Calu3 (cell line): ENCODE results near the gene DNAH17. TPM values are rescaled to one million over a fixed set of nuclear protein-coding genes. Genes with fewer than 3 reads are reported as not detected.
A peak's percentile ranks its signal among the peaks of the same experiment; 100 is the strongest.

Source experiments
- BruUV-seq: library from RNA; stranded (reverse); fragments of 400-500 nt; replicated peaks from 2 replicates; lab custom pipeline; 2021; lab: Mats Ljungman, UMichigan
- CTCF ChIA-PET: fragments of 300-600 bp; sonication (Branson Sonifier 250); formaldehyde crosslinking; loops from one replicate; lab custom pipeline; 2022; ENCODE audit warnings: antibody characterized with exemption; lab: Charles Lee
- DNase-seq: peaks from one replicate; pipeline ENCODE4 v3.0.0; 2022
- H3K27ac Mint-ChIP-seq: one replicate; pipeline ENCODE4 v1.8.0; 2022; ENCODE audit warnings: mixed read lengths; ENCODE audit not compliant: unreplicated experiment
- H3K27me3 Mint-ChIP-seq: one replicate; pipeline ENCODE4 v1.8.0; 2022; ENCODE audit warnings: mixed read lengths; ENCODE audit not compliant: unreplicated experiment
- H3K36me3 Mint-ChIP-seq: one replicate; pipeline ENCODE4 v1.8.0; 2022; ENCODE audit warnings: mild to moderate bottlenecking, moderate library complexity, mixed read lengths; ENCODE audit not compliant: insufficient read depth, unreplicated experiment
- H3K4me1 Mint-ChIP-seq: one replicate; pipeline ENCODE4 v1.8.0; 2022; ENCODE audit warnings: mild to moderate bottlenecking, low read depth, mixed read lengths; ENCODE audit not compliant: unreplicated experiment
- H3K4me3 Mint-ChIP-seq: one replicate; pipeline ENCODE4 v1.8.0; 2022; ENCODE audit warnings: mild to moderate bottlenecking, low read depth, moderate library complexity, mixed read lengths; ENCODE audit not compliant: unreplicated experiment
- H3K9me3 Mint-ChIP-seq: one replicate; pipeline ENCODE4 v1.8.0; 2022; ENCODE audit warnings: low read depth, mixed read lengths; ENCODE audit not compliant: unreplicated experiment
- CTCF ChIP-seq: fragments of 200-600 bp; IDR thresholded peaks from one replicate; pipeline ENCODE4 v1.8.0; 2022; ENCODE audit warnings: antibody characterized with exemption; ENCODE audit not compliant: unreplicated experiment
- intact Hi-C: fragments of 100-400 bp; cut with micrococcal nuclease; formaldehyde crosslinking; loops from one replicate; pipeline ENCODE4 v1.10.0; 2022; ENCODE audit not compliant: unreplicated experiment
- total RNA-seq: library from RNA; stranded (reverse); gene quantifications from 2 replicates; pipeline ENCODE4 v1.2.3, GENCODE V29; 2022

DNAH17 gene
- total RNA-seq, 1 experiment from 2014 or later: 0.19 TPM

DNA sequence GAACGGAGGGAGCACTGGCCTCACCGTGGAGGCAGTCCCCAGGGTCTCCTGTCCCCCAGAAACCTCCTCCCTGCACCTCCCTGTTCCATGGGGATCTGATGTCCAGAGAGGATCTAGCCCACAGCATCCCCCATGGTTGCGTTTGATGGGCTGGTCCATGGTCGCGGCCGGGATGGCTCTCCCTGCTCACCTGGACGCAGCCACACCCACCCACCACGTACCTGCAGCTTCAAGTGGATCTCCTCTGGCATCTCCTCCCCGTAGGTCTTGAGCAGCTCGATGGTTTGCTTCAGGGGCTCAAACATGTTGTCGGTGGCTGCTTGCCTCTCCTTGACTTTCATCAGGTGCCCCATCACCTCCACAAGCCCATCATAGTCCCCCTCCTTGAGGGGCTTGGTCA, 47.9 kb downstream of the DNAH17 start:
- intact Hi-C loops: no loop called here
- Mint-ChIP-seq H3K4me1 (peaks cover 52% of the 10 kb centered on the region), H3K27ac (no peak overlapping the region), H3K36me3 (peaks cover 11% of the 10 kb centered on the region), H3K27me3 (no peaks in the 10 kb centered on the region), H3K9me3 (peaks cover 2% of the 10 kb centered on the region), H3K4me3 (no peak overlapping the region)
- DNase-seq: no peak
- CTCF ChIA-PET: no interaction called here
- no TSS peak for BruUV-seq
- no peak for TF ChIP-seq CTCF

DNA sequence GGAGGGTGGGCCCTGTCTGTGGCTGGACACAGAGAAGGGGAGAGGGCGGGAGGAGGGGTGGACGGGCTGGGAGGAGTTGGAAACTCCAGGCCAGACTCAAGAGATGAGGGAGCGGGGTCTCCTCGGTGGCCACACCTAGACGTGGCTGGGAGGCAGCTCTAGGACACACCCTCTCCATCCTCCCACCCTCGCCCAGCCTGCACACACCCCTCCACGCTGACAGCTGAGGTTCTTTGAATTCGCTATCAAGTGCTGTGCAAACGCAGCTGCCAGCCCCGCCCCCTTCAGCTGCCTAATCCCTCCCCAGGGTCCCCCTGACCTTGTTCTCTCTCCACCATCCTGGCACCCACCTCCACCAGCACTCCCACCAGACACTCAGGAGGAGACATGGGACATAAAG, 48.7 kb downstream of the DNAH17 start:
- peaks cover 2% of the 10 kb centered on the region for H3K9me3 Mint-ChIP-seq
- H3K36me3 Mint-ChIP-seq: peaks cover 11% of the 10 kb centered on the region
- peaks cover 46% of the 10 kb centered on the region for H3K4me1 Mint-ChIP-seq
- no peak for TF ChIP-seq CTCF
- H3K27me3 Mint-ChIP-seq: no peaks in the 10 kb centered on the region
- CTCF ChIA-PET: interaction anchor here (0.7 kb wide), 1 partner anchor 439 kb away, joined by 3 read pairs; no protein-coding TSS in a partner anchor
- H3K27ac Mint-ChIP-seq: no peak overlapping the region
- intact Hi-C loops: no loop called here
- DNase-seq: no peak
- BruUV-seq: no TSS peak
- H3K4me3 Mint-ChIP-seq: no peak overlapping the region

GRCh38 chr17:78527345-78527744, 49.9 kb downstream of the DNAH17 start:
- no TSS peak for BruUV-seq
- peaks cover 4% of the 10 kb centered on the region for H3K36me3 Mint-ChIP-seq
- DNase-seq: no peak
- H3K27ac Mint-ChIP-seq: no peak overlapping the region
- intact Hi-C loops: no loop called here
- CTCF ChIA-PET: interaction anchor here (0.6 kb wide), 2 partner anchors 15 to 32 kb away, joined by 3 to 4 read pairs; no protein-coding TSS in a partner anchor
- no peak for TF ChIP-seq CTCF
- no peaks in the 10 kb centered on the region for H3K9me3 Mint-ChIP-seq
- H3K4me3 Mint-ChIP-seq: no peak overlapping the region
- no peaks in the 10 kb centered on the region for H3K27me3 Mint-ChIP-seq
- peaks cover 34% of the 10 kb centered on the region for H3K4me1 Mint-ChIP-seq

DNA sequence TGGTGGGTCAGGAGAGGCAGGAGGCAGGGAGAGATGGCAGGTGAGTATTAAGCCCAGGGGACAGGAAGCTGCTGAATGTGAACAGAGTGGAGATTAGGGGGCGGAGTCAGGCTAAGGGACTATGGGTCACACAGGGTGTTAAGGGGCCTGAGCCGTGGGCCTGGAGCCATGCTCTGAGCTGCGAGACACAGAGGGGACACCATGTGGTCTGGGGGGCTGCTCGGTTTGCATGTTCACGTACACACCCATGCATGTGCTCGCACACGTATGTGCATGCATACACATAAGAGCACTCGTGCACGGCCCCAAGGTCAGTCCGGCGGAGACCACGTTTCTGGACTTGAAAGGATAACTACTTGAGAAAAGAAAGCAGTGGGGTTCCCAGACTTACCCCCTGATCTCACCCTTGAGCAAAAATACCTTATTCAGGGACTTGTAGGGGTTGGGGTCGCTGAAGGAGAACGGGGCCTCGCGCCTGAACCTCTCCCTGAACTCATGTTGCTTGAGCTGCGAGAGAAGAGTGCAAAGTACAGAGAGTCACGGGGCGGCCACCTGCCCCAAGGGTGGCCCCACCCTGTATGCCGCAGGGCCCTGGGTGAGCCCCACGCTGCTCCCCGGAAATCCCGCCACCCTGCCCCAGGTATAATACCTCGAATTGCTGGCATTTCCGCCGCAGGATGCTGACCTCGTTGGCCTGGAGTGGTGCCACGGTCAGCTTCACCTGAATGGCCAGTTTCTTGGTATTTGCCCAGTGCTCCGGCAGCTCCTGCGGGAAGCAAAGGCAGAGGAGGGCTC, 50.8 kb downstream of the DNAH17 start:
- intact Hi-C loops: no loop called here
- CTCF ChIA-PET: interaction anchor here (0.6 kb wide), 1 partner anchor 16 kb away, joined by 3 read pairs; no protein-coding TSS in a partner anchor

More for the DNA sequence above, 50.8 kb downstream of the DNAH17 start:
- Mint-ChIP-seq H3K27ac (no peak overlapping the region), H3K4me1 (peaks cover 25% of the 10 kb centered on the region), H3K4me3 (no peak overlapping the region), H3K9me3 (no peaks in the 10 kb centered on the region), H3K36me3 (peaks cover 4% of the 10 kb centered on the region), H3K27me3 (no peaks in the 10 kb centered on the region)
- peak; percentile 67 for DNase-seq
- BruUV-seq: no TSS peak
- TF ChIP-seq CTCF: no peak
